NCI-H1694 (cell line): ENCODE data around the gene B9D1.

Source experiments
- DNase-seq: peaks from one replicate; lab custom pipeline; 2025; lab: John Stamatoyannopoulos, UW

The B9D1 gene

GRCh38 chr17:19388791-19389785 is 26.6 kb upstream of the B9D1 start:
- DNase-seq: no peak

- peak; percentile 71 for DNase-seq
Measured at GRCh38 chr17:19387921-19388521, 25.5 kb upstream of the B9D1 start.

DNA sequence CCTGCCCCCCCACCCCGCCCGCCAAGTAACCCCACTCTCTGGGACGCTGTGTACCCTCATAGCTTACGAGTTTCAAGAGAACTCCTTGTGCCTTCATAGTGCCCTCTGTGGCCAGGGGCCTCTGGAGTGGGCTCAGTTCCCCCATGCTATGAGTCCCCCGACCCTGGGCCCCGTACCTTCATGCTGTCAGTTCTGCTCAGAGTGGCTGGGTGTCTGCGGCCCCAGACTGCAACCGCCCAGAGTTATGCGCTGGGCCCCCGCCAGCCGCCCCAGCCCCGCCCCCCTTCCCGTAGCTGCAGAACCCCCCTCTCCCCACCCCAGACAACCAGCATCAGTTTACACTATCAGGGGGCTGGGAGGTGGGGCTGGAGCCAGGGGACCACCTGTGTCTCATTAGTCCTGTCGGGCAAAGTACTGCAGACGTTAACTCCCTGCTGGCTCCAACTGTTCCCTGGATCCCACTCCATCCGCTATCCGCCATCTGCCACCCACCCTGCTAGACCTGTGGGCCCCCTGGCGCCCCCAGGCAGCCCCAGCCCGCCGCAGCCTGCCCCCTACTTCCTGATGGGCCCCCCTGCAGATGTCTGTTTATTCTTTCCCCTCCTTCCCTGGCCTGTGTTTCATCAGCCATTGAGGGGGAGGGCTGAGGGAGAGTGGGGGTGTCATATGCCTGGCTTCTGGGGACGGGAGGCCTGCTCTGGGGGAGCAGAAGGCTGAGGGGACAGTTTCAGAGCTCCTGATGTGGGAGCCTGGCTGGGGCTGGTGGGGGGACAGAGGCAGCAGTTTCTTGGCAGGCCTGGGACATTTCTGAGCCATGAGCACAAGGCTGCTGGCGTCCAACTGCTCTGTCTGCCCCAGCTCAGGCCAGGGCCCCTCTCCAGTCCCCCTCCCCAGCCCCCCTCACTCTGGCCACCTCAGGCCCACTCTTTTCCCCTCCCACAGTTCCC is 24.7 kb upstream of the B9D1 start, which contains the start of gene MFAP4:
MFAP4 (minus strand) TSS at position 217 of the 947 bp plus-strand sequence; CDS start at position 182, 35 bp downstream.
- peak; percentile 99 for DNase-seq

DNA sequence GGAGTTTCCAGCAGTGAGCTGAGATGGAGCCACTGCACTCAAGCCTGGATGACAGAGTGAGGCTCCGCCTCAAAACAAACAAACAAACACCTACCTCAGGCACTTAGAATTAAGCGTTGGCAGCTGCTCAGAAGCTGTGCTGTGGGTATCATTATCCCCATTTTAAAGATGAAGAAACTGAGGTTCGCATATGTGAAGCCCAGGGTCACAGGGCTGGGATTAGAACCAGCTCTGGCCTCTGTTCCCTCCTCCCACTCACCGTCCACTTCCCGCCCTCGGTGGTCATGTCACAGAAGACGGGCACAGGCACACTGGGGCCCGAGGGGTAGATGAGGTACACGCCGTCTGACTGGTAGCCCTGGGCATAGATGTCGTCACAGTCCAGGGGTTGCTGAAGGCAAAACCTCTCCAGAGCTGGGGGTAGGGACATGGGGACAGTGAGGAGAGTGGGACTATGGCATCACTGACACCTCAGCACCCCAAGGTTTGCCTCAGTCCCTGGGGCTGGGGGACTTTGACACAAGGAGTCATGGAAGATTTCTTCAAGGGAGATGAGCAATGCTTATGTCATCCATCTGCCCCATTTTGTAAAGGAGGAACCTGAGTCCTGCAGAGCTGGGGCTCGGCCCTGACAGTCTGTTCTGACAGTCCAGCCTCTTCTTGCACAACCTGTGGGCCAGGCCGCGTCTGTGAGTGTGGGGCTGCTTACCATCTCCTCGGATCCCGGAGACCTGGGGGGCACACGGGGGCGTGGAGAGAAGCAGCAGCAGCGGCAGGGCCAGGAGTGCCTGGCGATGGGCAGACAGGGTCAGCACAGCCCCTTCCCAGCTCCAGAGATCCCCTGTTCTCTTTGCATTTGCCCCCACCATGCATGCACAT is 23.8 kb upstream of the B9D1 start:
- DNase-seq: no peak

- DNase-seq: no peak
Measured at GRCh38 chr17:19385521-19385983, 23.0 kb upstream of the B9D1 start.

DNA sequence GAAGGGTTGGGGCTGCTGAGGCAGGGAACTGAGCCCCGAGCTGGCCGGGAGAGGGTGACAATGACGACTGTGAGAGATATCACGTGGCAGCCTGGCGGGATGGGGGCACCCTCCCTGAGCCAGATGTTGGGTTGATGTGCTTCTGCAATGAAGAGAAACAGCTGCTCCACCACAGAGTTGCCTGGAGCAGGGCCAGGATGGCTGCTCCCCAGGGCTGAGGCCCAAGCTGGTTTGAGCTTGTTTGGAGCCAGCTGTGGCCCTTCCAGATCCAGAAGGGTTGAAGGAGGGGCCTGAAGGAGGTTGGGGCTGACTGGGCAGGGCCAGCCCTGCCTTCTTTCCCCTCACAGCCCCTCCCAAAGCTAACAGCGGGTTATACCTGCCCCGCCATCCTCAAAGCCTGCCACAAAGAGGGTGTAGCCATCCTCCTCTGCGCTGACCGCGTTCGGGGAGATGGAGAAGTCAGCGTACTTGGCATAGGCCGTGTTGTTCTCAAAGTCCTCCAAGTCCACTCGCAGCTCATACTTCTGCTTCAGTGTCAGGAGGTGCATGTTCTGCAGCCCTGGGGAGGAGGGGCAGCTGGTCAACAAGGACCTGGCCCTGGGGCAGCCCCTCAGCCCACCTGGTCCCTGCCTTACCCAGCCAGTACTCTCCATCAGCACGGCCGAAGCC is 22.3 kb upstream of the B9D1 start:
- DNase-seq: peak; percentile 97

- no peak for DNase-seq
Measured at GRCh38 chr17:19383681-19384470, 21.4 kb upstream of the B9D1 start.

DNA sequence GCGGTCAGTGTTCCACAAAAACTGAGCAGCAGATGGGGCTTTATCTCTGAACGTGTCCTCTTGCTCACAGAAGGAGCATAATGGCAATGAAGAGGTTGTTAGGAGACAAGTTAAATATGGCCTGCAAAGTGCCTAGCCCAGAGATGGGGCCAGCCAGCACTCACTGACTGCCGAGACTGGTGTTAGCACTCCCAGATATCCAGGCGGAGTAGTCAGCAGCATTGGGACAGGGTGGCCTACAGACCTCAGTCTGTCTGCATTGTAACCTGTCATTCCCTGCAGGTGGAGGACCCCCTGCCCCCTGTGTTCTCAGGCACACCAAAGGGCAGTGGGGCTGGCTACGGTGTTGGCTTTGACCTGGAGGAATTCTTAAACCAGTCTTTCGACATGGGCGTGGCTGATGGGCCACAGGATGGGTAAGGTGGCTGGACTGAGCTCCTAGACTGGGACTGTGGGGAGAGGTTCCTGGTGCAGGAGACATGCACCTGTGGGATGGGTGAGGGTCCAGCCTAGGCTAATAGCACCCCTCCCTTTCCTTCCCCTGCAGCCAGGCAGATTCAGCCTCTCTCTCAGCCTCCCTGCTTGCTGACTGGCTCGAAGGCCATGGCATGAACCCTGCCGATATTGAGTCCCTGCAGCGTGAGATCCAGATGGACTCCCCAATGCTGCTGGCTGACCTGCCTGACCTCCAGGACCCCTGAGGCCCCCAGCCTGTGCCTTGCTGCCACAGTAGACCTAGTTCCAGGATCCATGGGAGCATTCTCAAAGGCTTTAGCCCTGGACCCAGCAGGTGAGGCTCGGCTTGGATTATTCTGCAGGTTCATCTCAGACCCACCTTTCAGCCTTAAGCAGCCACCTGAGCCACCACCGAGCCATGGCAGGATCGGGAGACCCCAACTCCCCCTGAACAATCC is 20.3 kb upstream of the B9D1 start:
- DNase-seq: no peak

DNA sequence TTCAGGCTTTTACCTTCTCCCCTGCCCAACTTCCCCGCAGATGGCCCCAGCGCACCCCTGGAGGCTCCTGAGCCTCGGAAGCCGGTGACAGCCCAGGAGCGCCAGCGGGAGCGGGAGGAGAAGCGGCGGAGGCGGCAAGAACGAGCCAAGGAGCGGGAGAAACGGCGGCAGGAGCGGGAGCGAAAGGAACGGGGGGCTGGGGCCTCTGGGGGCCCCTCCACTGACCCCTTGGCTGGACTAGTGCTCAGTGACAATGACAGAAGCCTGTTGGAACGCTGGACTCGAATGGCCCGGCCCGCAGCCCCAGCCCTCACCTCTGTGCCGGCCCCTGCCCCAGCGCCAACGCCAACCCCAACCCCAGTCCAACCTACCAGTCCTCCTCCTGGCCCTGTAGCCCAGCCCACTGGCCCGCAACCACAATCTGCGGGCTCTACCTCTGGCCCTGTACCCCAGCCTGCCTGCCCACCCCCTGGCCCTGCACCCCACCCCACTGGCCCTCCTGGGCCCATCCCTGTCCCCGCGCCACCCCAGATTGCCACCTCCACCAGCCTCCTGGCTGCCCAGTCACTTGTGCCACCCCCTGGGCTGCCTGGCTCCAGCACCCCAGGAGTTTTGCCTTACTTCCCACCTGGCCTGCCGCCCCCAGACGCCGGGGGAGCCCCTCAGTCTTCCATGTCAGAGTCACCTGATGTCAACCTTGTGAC is 19.4 kb upstream of the B9D1 start:
- DNase-seq: no peak

DNA sequence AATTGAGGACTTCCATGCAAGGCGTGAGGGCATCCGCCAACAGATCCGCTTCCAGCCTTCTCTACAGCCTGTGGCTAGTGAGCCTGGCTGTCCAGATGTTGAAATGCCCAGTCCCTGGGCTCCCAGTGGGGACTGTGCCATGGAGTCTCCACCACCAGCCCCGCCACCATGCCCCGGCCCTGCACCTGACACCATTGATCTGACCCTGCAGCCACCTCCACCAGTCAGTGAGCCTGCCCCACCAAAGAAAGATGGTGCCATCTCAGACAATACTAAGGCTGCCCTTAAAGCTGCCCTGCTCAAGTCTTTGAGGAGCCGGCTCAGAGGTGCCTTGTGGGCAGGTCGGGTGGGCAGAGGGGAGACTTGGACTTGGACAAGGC is 18.8 kb upstream of the B9D1 start:
- no peak for DNase-seq

- DNase-seq: no peak
Measured at GRCh38 chr17:19380481-19381301, 18.2 kb upstream of the B9D1 start.

- DNase-seq: no peak
Measured at GRCh38 chr17:19379361-19380065, 17.0 kb upstream of the B9D1 start.

GRCh38 chr17:19378416-19379360 is 16.2 kb upstream of the B9D1 start, which contains the start of gene MAPK7:
TSS of gene MAPK7 (plus strand) at chr17:19378498. CDS start at chr17:19378901, 403 bp downstream.
- no peak for DNase-seq

GRCh38 chr17:19377602-19378415 is 15.3 kb upstream of the B9D1 start:
- peak; percentile 98 for DNase-seq
